Activated T-helper 2 cell treated with anti-CD3 and anti-CD28 coated beads, Interferon-gamma antibody, Interleukin-2, Interleukin-4, amounts not matched to agents 10 μg/mL and 5 μg/mL and 100 μg/mL, durations not matched to agents 14 hours and 24 hours and 36 hours (primary cell): ENCODE data around the gene TASOR. TPM values are rescaled to one million over a fixed set of nuclear protein-coding genes. Genes with fewer than 3 reads are reported as not detected.
A peak's percentile ranks its signal among the peaks of the same experiment; 100 is the strongest.

Experiments
- DNase-seq: peaks from one replicate; pipeline ENCODE4 v3.0.0; 2021; ENCODE audit warnings: low spot score
- H3K27ac Mint-ChIP-seq: one replicate; pipeline ENCODE4 v1.8.0; 2021; ENCODE audit warnings: mixed read lengths
- H3K27me3 Mint-ChIP-seq: one replicate; pipeline ENCODE4 v1.8.0; 2021; ENCODE audit warnings: low read depth, mixed read lengths
- H3K36me3 Mint-ChIP-seq: one replicate; pipeline ENCODE4 v1.8.0; 2021; ENCODE audit warnings: low read depth, mixed read lengths
- H3K4me1 Mint-ChIP-seq: one replicate; pipeline ENCODE4 v1.8.0; 2021; ENCODE audit warnings: low read depth, mixed read lengths
- H3K4me3 Mint-ChIP-seq: one replicate; pipeline ENCODE4 v1.8.0; 2021; ENCODE audit warnings: low read depth, mild to moderate bottlenecking, moderate library complexity, mixed read lengths
- H3K9me3 Mint-ChIP-seq: one replicate; pipeline ENCODE4 v1.8.0; 2021; ENCODE audit warnings: mixed read lengths
- intact Hi-C: fragments of 100-400 bp; cut with micrococcal nuclease; formaldehyde crosslinking; loops from one replicate; pipeline ENCODE4 v1.15.1; 2023
- total RNA-seq: library from RNA; stranded (reverse); gene quantifications from 2 replicates; pipeline ENCODE4 v1.2.3, GENCODE V29; 2022

The TASOR gene
- total RNA-seq, 1 donor from 2014 or later: 74.9 TPM

- no peak for DNase-seq
- H3K4me1 Mint-ChIP-seq: peaks cover 40% of the 10 kb centered on the region
- peaks cover 6% of the 10 kb centered on the region for H3K9me3 Mint-ChIP-seq
- H3K27ac Mint-ChIP-seq: no peak overlapping the region
- no peaks in the 10 kb centered on the region for H3K27me3 Mint-ChIP-seq
- H3K4me3 Mint-ChIP-seq: peak overlapping the region; percentile 52
- H3K36me3 Mint-ChIP-seq: peaks cover 75% of the 10 kb centered on the region
- intact Hi-C loops: no loop called here
Measured at GRCh38 chr3:56680054-56680580, 2.9 kb downstream of the TASOR start.

- Mint-ChIP-seq H3K4me3 (peak overlapping the region; percentile 34), H3K27me3 (no peaks in the 10 kb centered on the region), H3K36me3 (peaks cover 74% of the 10 kb centered on the region), H3K9me3 (no peaks in the 10 kb centered on the region), H3K27ac (no peak overlapping the region), H3K4me1 (peaks cover 41% of the 10 kb centered on the region)
- intact Hi-C loops: no loop called here
- no peak for DNase-seq
Measured at GRCh38 chr3:56677286-56677685, 5.8 kb downstream of the TASOR start.

DNA sequence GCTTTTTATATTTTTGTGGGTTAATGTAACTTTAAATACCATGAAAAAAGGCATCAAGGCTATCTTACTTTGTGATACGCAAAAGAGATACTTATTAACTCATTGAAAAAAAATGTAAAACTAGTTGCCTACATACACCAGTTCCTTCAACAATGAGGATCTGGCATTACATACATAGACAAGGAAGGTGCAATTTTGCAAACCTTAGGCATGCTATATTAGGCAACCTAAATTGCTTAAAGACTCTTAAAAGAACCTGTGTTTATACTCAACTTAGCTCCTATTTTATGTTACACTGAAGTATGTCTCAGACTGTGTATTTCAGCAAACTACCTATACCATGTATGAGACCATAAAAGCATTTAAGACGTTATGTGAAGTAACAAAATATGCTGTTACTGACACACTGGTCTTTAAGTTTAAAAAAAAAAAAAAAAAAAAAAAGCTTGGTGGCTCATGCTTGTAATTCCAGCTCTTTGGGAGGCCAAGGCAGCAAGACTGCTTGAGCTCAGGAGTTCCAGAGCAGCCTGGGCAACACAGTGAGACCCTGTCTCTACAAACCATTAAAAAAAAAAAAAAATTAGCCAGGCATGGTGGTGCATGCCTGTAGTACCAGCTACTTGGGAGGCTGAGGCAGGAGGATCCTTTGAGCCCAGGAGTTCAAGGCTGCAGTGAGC lies 9.1 kb downstream of the TASOR start:
- H3K4me3 Mint-ChIP-seq: no peak overlapping the region
- intact Hi-C loops: no loop called here
- peaks cover 18% of the 10 kb centered on the region for H3K4me1 Mint-ChIP-seq
- no peaks in the 10 kb centered on the region for H3K27me3 Mint-ChIP-seq
- H3K9me3 Mint-ChIP-seq: peaks cover 4% of the 10 kb centered on the region
- no peak overlapping the region for H3K27ac Mint-ChIP-seq
- peaks cover 73% of the 10 kb centered on the region for H3K36me3 Mint-ChIP-seq
- DNase-seq: no peak

DNA sequence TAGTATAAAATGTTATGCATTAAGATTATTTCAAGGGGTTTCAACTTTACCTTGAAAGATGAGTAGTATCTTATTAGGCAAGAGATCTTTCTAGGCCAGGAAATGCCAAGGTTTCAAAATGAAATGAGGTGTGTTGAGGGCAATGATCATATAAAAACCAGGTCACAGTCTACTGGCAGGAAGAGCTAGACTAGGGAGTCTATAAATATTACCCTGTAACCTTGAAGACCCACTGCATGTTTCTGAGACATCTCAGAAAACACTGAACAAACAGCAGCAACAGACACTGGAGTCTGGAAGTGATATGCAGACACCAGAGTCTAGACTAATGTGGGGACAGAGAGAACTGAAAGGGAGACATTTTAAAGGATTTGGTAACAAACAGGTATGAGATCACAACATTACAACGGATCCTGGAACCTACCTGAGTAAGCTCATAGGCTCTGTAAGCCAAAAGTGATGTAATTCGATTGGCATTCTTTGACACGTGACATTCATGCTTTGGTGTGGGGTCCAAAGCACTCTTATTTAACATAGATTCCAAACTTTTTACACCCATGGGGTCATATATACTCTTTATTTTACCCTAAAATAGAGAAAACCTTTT lies 15.0 kb downstream of the TASOR start:
- Mint-ChIP-seq H3K4me3 (no peak overlapping the region), H3K36me3 (peaks cover 81% of the 10 kb centered on the region), H3K4me1 (peaks cover 16% of the 10 kb centered on the region), H3K27me3 (no peaks in the 10 kb centered on the region), H3K9me3 (peaks cover 4% of the 10 kb centered on the region), H3K27ac (no peak overlapping the region)
- intact Hi-C loops: no loop called here
- no peak for DNase-seq

GRCh38 chr3:56664823-56665222 lies 18.2 kb downstream of the TASOR start:
- no peak for DNase-seq
- intact Hi-C loops: no loop called here
- Mint-ChIP-seq H3K9me3 (no peaks in the 10 kb centered on the region), H3K27ac (no peak overlapping the region), H3K4me1 (peaks cover 15% of the 10 kb centered on the region), H3K4me3 (no peak overlapping the region), H3K27me3 (no peaks in the 10 kb centered on the region), H3K36me3 (peaks cover 76% of the 10 kb centered on the region)

DNA sequence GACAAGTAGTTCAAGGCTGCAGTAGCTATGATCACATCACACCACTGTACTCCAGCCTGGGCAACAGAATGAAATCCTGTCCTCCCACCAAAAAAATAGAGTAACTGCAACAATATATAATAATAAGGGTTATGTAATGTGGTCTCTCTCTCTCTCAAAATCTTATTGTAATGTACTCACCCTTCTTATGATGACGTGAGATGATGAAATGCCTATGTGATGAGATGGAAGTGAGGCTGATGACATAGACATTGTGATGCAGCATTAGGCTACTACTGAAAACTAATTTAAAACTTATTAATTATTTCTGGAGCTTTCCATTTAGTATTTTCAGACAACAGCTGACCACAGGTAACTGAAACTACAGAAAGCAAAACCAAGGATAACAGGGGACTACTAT lies 27.4 kb downstream of the TASOR start:
- Mint-ChIP-seq H3K4me1 (peaks cover 18% of the 10 kb centered on the region), H3K27me3 (no peaks in the 10 kb centered on the region), H3K36me3 (peaks cover 90% of the 10 kb centered on the region), H3K4me3 (no peak overlapping the region), H3K9me3 (peaks cover 4% of the 10 kb centered on the region), H3K27ac (no peak overlapping the region)
- intact Hi-C loops: no loop called here
- DNase-seq: no peak

DNA sequence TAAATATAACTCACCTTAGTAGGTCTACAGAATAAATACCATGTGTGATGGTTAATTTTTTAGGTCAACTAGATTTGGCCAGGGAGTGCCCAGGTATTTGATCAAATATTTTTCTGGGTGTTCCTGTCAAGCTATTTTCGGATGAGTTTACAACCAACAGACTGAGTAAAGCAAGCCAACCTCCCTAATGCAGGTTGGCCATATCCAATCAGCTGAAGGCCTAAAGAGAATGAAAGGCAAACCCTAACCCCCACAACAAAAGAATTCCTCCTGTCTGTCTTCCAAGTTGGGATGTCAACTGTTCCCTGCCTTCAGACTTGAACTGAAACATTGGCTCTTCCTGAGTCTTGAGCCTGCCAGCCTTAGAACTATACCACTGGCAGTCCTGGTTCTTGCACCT lies 28.6 kb downstream of the TASOR start:
- Mint-ChIP-seq H3K4me1 (peaks cover 15% of the 10 kb centered on the region), H3K36me3 (peaks cover 91% of the 10 kb centered on the region), H3K9me3 (peaks cover 4% of the 10 kb centered on the region), H3K27ac (no peak overlapping the region), H3K4me3 (no peak overlapping the region), H3K27me3 (no peaks in the 10 kb centered on the region)
- no peak for DNase-seq
- intact Hi-C loops: no loop called here

DNA sequence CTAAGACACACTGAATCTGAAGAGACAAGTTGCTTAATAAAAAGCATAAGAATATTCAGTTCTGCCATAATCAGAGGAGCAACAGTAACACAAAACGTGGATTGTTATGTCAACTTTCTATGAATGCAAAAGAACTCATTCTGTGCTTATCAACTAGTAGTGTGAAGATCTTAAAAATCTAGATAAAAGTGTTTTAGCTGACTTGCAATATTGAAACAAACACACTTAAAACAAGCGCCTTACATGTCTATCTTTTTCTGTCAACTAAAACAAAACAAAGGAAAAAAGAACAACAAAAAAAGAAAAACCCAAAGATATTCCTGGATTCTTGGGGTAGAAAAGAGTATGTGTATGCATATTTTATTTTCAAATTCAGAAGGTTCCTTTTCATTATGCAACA lies 37.7 kb downstream of the TASOR start:
- no peak overlapping the region for H3K27ac Mint-ChIP-seq
- no peaks in the 10 kb centered on the region for H3K9me3 Mint-ChIP-seq
- peaks cover 74% of the 10 kb centered on the region for H3K36me3 Mint-ChIP-seq
- peaks cover 19% of the 10 kb centered on the region for H3K4me1 Mint-ChIP-seq
- DNase-seq: no peak
- intact Hi-C loops: no loop called here
- H3K27me3 Mint-ChIP-seq: no peaks in the 10 kb centered on the region
- H3K4me3 Mint-ChIP-seq: no peak overlapping the region

GRCh38 chr3:56633602-56634535 lies 49.2 kb downstream of the TASOR start:
- Mint-ChIP-seq H3K9me3 (no peaks in the 10 kb centered on the region), H3K27me3 (no peaks in the 10 kb centered on the region), H3K36me3 (peaks cover 62% of the 10 kb centered on the region), H3K27ac (no peak overlapping the region), H3K4me1 (peaks cover 4% of the 10 kb centered on the region), H3K4me3 (no peak overlapping the region)
- intact Hi-C loops: no loop called here
- DNase-seq: no peak

Other genes starting within 250 kb of the TASOR start
- 0.09 and 0.32 TPM in 2 replicates for gene ERC2, start 214.8 kb downstream of the TASOR start, total RNA-seq
- gene CCDC66, start 126.1 kb downstream of the TASOR start, total RNA-seq: 34.1 and 38.1 TPM in 2 replicates
- gene ARHGEF3, start 118.7 kb upstream of the TASOR start, total RNA-seq: 38.3 and 38.6 TPM in 2 replicates